COR-L47 (cell line): Measurements from ENCODE around the gene TOR1A.
"Not testable (repeated sequence)": the region's sequence is repeated elsewhere in the genome, so short reads cannot be mapped to it uniquely, and the experiment has no call there.

Source experiments
- DNase-seq: peaks from one replicate; lab custom pipeline; 2025; lab: John Stamatoyannopoulos, UW

TOR1A gene

GRCh38 chr9:129781131-129781530 is 42.8 kb downstream of the TOR1A start:
- no peak for DNase-seq

GRCh38 chr9:129779560-129780190 is 44.3 kb downstream of the TOR1A start:
- no peak for DNase-seq

- no peak for DNase-seq
Measured at GRCh38 chr9:129778469-129778868, 45.5 kb downstream of the TOR1A start.

- DNase-seq, result no peak
Measured at GRCh38 chr9:129777769-129778130, 46.2 kb downstream of the TOR1A start.

GRCh38 chr9:129776938-129777768 is 46.8 kb downstream of the TOR1A start:
- no peak for DNase-seq

GRCh38 chr9:129776566-129776937 is 47.4 kb downstream of the TOR1A start:
- DNase-seq, result no peak

GRCh38 chr9:129776096-129776495 is 47.8 kb downstream of the TOR1A start:
- DNase-seq, result not testable (repeated sequence)

GRCh38 chr9:129775448-129775798 is 48.5 kb downstream of the TOR1A start:
- no peak for DNase-seq

GRCh38 chr9:129774791-129775447 is 49.0 kb downstream of the TOR1A start:
- DNase-seq, result peak; percentile 31

GRCh38 chr9:129773262-129774048 is 50.5 kb downstream of the TOR1A start:
- no peak for DNase-seq

GRCh38 chr9:129770741-129771140 is 53.2 kb downstream of the TOR1A start:
- no peak for DNase-seq

GRCh38 chr9:129769669-129770068 is 54.3 kb downstream of the TOR1A start:
- DNase-seq, result no peak

- no peak for DNase-seq
Measured at GRCh38 chr9:129768486-129768885, 55.5 kb downstream of the TOR1A start.

GRCh38 chr9:129765764-129766317 is 58.1 kb downstream of the TOR1A start:
- no peak for DNase-seq

- no peak for DNase-seq
Measured at GRCh38 chr9:129762985-129763926, 60.7 kb downstream of the TOR1A start.
